Activated B cell treated with CpG ODN at 0.5 μM for 24 hours (primary cell): ENCODE results near the gene MEAK7. TPM values are rescaled to one million over a fixed set of nuclear protein-coding genes. Genes with fewer than 3 reads are reported as not detected.

Source experiments
- ATAC-seq: fragments of 200-7000 bp; cut with Tn5 transposase; one replicate; pipeline ENCODE4 v1.10.0; 2021; ENCODE audit warnings: low read depth, mild to moderate bottlenecking, moderate library complexity
- CTCF ChIA-PET: fragments of 350-600 bp; sonication (Branson Sonifier 250); formaldehyde crosslinking; loops from one replicate; lab custom pipeline; 2021; ENCODE audit warnings: antibody characterized with exemption; lab: Charles Lee
- POLR2A ChIA-PET: fragments of 350-600 bp; sonication (Branson Sonifier 250); formaldehyde crosslinking; loops from one replicate; lab custom pipeline; 2021; ENCODE audit warnings: antibody characterized with exemption; lab: Charles Lee
- DNase-seq: peaks from one replicate; pipeline ENCODE4 v3.0.0; 2022
- H3K27ac Mint-ChIP-seq: one replicate; pipeline ENCODE4 v1.8.0; 2020; ENCODE audit warnings: mixed read lengths
- H3K27me3 Mint-ChIP-seq: one replicate; pipeline ENCODE4 v1.8.0; 2021; ENCODE audit warnings: mixed read lengths
- H3K36me3 Mint-ChIP-seq: one replicate; pipeline ENCODE4 v1.8.0; 2021; ENCODE audit warnings: low read depth, mixed read lengths
- H3K4me1 Mint-ChIP-seq: one replicate; pipeline ENCODE4 v1.8.0; 2021; ENCODE audit warnings: mixed read lengths
- H3K4me3 Mint-ChIP-seq: one replicate; pipeline ENCODE4 v1.8.0; 2020; ENCODE audit warnings: mild to moderate bottlenecking, mixed read lengths
- H3K9me3 Mint-ChIP-seq: one replicate; pipeline ENCODE4 v1.8.0; 2020; ENCODE audit warnings: mixed read lengths
- intact Hi-C: fragments of 100-400 bp; cut with micrococcal nuclease; formaldehyde crosslinking; loops from one replicate; pipeline ENCODE4 v1.15.1; 2024
- total RNA-seq: library from RNA; stranded (reverse); gene quantifications from 2 replicates; pipeline ENCODE4 v1.2.3, GENCODE V29; 2022
- TF ChIP-seq, protein P1 (sequence below): fragments of 200-600 bp; IDR thresholded peaks from one replicate; pipeline ENCODE4 v1.8.0; 2022; ENCODE audit warnings: antibody characterized with exemption, mild to moderate bottlenecking

Gene MEAK7
- total RNA-seq, 1 donor from 2014 or later: 15.0 TPM

GRCh38 chr16:84545114-84545737, 40.8 kb upstream of the MEAK7 start:
- no peaks in the 10 kb centered on the region for H3K36me3 Mint-ChIP-seq
- TF ChIP-seq, protein P1, sequence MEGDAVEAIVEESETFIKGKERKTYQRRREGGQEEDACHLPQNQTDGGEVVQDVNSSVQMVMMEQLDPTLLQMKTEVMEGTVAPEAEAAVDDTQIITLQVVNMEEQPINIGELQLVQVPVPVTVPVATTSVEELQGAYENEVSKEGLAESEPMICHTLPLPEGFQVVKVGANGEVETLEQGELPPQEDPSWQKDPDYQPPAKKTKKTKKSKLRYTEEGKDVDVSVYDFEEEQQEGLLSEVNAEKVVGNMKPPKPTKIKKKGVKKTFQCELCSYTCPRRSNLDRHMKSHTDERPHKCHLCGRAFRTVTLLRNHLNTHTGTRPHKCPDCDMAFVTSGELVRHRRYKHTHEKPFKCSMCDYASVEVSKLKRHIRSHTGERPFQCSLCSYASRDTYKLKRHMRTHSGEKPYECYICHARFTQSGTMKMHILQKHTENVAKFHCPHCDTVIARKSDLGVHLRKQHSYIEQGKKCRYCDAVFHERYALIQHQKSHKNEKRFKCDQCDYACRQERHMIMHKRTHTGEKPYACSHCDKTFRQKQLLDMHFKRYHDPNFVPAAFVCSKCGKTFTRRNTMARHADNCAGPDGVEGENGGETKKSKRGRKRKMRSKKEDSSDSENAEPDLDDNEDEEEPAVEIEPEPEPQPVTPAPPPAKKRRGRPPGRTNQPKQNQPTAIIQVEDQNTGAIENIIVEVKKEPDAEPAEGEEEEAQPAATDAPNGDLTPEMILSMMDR: no peak
- H3K27me3 Mint-ChIP-seq: peaks cover 5% of the 10 kb centered on the region
- peaks cover 10% of the 10 kb centered on the region for H3K4me1 Mint-ChIP-seq
- H3K9me3 Mint-ChIP-seq: no peaks in the 10 kb centered on the region
- DNase-seq: no peak
- intact Hi-C loops: no loop called here
- ChIA-PET CTCF (no interaction called here), POLR2A (no interaction called here)
- no peak overlapping the region for H3K4me3 Mint-ChIP-seq
- ATAC-seq: no peak
- no peak overlapping the region for H3K27ac Mint-ChIP-seq

DNA sequence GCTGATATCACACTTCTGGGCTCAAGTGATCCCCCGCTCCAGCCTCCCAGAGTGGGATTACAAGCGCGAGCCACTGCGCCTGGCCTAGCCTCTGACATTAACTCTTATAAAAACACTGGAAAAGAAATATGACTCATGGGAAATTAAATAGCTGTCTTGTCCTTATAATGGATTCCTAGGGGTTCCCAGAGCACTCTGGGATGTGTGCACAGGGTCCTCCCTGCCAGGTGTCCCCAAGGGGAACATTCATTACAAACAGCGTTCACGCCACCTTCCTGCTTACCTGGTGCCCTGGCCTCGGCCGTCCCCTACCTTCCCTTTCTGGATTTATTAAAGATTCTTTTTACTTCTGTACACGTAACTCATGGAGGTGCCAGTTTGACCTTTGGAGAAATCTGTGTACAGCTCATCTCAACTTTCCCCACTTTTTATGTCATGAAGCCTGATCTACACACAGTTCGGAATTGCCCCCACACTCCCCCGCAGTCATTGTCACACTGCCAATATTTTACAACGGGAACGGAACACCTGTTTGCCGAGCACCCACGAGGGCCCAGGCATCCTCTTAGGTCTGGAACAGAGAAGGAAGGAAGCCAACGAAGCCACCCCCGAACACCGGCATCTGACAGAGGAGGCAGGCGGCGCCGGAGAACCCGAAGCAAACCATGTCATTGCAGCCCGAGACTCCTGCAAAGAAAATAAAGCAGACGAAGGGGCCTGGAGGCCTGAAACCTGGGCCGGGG, 39.7 kb upstream of the MEAK7 start:
- ATAC-seq (no peak), DNase-seq (no peak)
- Mint-ChIP-seq H3K4me3 (no peak overlapping the region), H3K4me1 (peaks cover 8% of the 10 kb centered on the region), H3K36me3 (no peaks in the 10 kb centered on the region), H3K27me3 (peaks cover 5% of the 10 kb centered on the region), H3K27ac (peak overlapping the region; percentile 31), H3K9me3 (no peaks in the 10 kb centered on the region)
- TF ChIP-seq, protein P1: no peak
- ChIA-PET POLR2A (no interaction called here), CTCF (interaction anchor here (1.0 kb wide), 1 partner anchor 38 kb away, joined by 3 read pairs; no protein-coding TSS in a partner anchor)
- intact Hi-C loops: no loop called here

GRCh38 chr16:84543253-84543652, 38.8 kb upstream of the MEAK7 start:
- DNase-seq (no peak), ATAC-seq (no peak)
- TF ChIP-seq, protein P1: no peak
- Mint-ChIP-seq H3K4me1 (peaks cover 8% of the 10 kb centered on the region), H3K27ac (no peak overlapping the region), H3K27me3 (peaks cover 5% of the 10 kb centered on the region), H3K9me3 (no peaks in the 10 kb centered on the region), H3K36me3 (no peaks in the 10 kb centered on the region), H3K4me3 (no peak overlapping the region)
- ChIA-PET POLR2A (no interaction called here), CTCF (interaction anchor here (1.0 kb wide), 1 partner anchor 37 kb away, joined by 3 read pairs; no protein-coding TSS in a partner anchor)
- intact Hi-C loops: no loop called here

- H3K4me1 Mint-ChIP-seq: peaks cover 8% of the 10 kb centered on the region
Measured at GRCh38 chr16:84541999-84542817, 37.7 kb upstream of the MEAK7 start.

More at GRCh38 chr16:84541999-84542817, 37.7 kb upstream of the MEAK7 start:
- no peaks in the 10 kb centered on the region for H3K36me3 Mint-ChIP-seq
- peaks cover 5% of the 10 kb centered on the region for H3K27me3 Mint-ChIP-seq
- TF ChIP-seq, protein P1: no peak
- H3K27ac Mint-ChIP-seq: no peak overlapping the region
- intact Hi-C loops: no loop called here
- no peak for ATAC-seq
- ChIA-PET CTCF (no interaction called here), POLR2A (interaction anchor here (0.6 to 0.7 kb wide), 2 partner anchors 19 to 44 kb away, joined by 6 read pairs; no protein-coding TSS in a partner anchor)
- H3K4me3 Mint-ChIP-seq: no peak overlapping the region
- no peaks in the 10 kb centered on the region for H3K9me3 Mint-ChIP-seq
- no peak for DNase-seq
